Measurements from ENCODE around the gene ALDH4A1. TPM values are rescaled to one million over a fixed set of nuclear protein-coding genes. Genes with fewer than 3 reads are reported as not detected.

The ALDH4A1 gene
- total and polyA plus RNA-seq, 9 of the 15 experiments (the other 6 are each of a cell fraction or from before 2014, with no cell fraction given), result 0.27 to 31.4 (median 16.6) TPM

DNA sequence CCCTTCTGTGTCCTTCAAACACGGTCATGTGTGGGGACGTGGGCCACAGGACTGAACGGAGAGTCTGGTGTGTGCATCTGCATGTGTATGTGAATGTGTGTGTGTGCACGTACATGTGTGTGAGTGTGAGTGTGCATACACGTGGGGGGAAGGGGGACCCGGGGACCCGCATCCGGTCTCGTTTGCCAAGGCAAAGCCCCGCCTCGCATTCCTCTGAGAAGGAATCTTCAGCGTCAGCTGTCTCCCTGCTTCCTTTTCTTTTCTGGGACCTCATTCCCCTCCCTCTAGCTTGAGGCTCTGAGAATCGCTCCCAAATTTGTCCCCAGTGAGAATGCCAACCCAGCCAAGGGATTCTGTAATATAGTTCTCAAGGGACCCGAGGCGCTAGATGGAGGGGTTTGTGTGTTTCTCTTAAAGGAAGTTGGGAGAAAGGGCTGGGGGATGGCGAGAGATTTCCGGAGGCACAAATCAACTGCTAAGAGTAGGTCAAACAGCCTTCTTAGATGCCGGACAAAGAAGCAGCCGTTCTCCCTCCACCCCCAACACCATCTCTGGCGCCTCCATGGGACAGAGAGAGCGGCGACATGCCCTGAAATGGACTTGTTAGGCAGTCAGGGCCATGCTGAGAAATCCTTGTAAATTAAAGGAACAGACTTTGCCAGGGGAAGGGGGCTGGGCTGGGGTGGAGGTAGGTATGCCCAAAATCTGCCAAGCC is 47.5 kb upstream of the ALDH4A1 start (continued):
- TF ChIP-seq, protein P1, sequence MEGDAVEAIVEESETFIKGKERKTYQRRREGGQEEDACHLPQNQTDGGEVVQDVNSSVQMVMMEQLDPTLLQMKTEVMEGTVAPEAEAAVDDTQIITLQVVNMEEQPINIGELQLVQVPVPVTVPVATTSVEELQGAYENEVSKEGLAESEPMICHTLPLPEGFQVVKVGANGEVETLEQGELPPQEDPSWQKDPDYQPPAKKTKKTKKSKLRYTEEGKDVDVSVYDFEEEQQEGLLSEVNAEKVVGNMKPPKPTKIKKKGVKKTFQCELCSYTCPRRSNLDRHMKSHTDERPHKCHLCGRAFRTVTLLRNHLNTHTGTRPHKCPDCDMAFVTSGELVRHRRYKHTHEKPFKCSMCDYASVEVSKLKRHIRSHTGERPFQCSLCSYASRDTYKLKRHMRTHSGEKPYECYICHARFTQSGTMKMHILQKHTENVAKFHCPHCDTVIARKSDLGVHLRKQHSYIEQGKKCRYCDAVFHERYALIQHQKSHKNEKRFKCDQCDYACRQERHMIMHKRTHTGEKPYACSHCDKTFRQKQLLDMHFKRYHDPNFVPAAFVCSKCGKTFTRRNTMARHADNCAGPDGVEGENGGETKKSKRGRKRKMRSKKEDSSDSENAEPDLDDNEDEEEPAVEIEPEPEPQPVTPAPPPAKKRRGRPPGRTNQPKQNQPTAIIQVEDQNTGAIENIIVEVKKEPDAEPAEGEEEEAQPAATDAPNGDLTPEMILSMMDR (IDR thresholded peaks at IDR 0.05 in 2 of 3, conservative IDR thresholded peaks at IDR 0.05 in 1 of 3; ENCODE audit: insufficient read depth in 2 of 3, low read depth in 1 of 3, low read length in 3 of 3), result peak; percentile 25 to 51 (median 37); a peak in 3 of 6 replicates
- no peak for TF ChIP-seq ILF3 (IDR thresholded peaks at IDR 0.05; ENCODE audit: borderline replicate concordance)
- TF ChIP-seq FOS (IDR thresholded peaks at IDR 0.05; ENCODE audit: extremely low read depth, insufficient read length), result no peak

DNA sequence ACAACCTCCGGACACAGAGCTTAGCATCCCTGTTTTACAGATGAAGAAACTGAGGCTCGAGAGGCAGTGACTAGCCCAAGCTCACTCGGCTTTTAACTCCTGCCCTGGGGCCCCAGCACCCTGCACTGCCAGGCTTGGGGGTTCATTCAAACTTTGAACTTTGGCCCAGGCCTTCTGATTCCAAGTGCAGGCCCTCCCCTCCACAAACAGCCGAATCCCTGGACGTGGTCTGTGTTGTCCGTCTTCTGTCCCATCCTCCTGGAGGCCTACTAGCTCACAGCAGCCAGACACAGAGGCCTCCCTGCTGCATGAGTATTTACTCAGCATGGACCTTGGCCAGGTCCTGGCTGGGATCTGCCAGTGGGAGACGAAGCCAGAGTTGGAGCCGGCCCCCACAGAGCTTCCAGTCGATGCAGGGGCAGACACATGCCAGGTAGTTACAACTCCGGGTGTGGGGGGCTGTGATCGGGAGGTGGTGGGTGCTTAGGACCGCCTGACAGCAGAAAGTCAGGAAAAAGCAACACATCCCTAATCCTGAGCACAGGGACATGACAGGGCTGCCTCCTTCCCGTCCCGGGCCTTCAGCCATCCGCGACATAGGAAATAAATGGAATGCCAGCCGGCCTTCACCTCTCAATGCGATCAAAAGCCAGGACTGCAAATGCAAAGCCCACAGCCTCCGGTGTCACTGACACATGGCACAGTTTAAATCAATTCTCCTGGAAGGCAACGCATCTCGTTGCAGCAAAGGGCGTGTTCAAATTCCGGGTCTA is 46.7 kb upstream of the ALDH4A1 start:
- BruUV-seq (replicated peaks), result no TSS peak
- Histone ChIP-seq H3K4me1 (replicated peaks in 1 of 2; ENCODE audit: control insufficient read depth in 2 of 2, insufficient read depth in 2 of 2, low read length in 2 of 2) (peaks cover 0 to 14% of the 10 kb centered on the region in 2 experiments; a peak in 2 of 5 replicates), H3K4me3 (no peak overlapping the region), H3K4me2 (ENCODE audit: insufficient read depth, low read length) (no peak overlapping the region), H3K79me2 (ENCODE audit: control insufficient read depth, insufficient read depth, low read length) (no peaks in the 10 kb centered on the region), H2AFZ (ENCODE audit: low read depth, low read length) (no peak overlapping the region), H3K9me3 (replicated peaks; ENCODE audit: control insufficient read depth, insufficient read depth, low read depth, low read length) (no peaks in the 10 kb centered on the region), H3K36me3 (ENCODE audit: control insufficient read depth, insufficient read depth, low read length) (no peaks in the 10 kb centered on the region), H4K20me1 (replicated peaks; ENCODE audit: control insufficient read depth, insufficient read depth, low read length) (peaks cover 15% of the 10 kb centered on the region), H3K9me1 (ENCODE audit: control insufficient read depth, insufficient read depth, low read length) (no peaks in the 10 kb centered on the region), H3K27ac (ENCODE audit: extremely low read depth, low read depth, low read length) (no peak overlapping the region), H3K9ac (ENCODE audit: insufficient read depth in 1 of 2, low read depth in 2 of 2, low read length in 2 of 2) (no peak overlapping the region), H3K27me3 (ENCODE audit: control insufficient read depth in 2 of 2, insufficient read depth in 2 of 2, low read length in 2 of 2) (peaks cover 41 to 91% of the 10 kb centered on the region in 2 experiments)
- intact Hi-C loops (cut with micrococcal nuclease), result no loop called here
- 0 out of 3 replicates have a peak, but pooled peaks have one; percentile 11 for ATAC-seq
- POLR2A ChIA-PET, result interaction anchor here (0.8 to 1.2 kb wide), 2 partner anchors 25 to 294 kb away, joined by 3 read pairs; no protein-coding TSS in a partner anchor
- WGBS (ENCODE audit: insufficient coverage, low coverage, missing lambda C conversion rate), result 33% methylated on average over 23 of the region's 23 CpGs
- FAIRE-seq, result no peak
- no peak for TF ChIP-seq GATAD2B (IDR thresholded peaks at IDR 0.05; ENCODE audit: borderline replicate concordance)
- TF ChIP-seq RBM25 (IDR thresholded peaks at IDR 0.05; ENCODE audit: low read depth, low read length, severe bottlenecking), result no peak
- no peak for TF ChIP-seq ZNF354B (CRISPR knock-in tag; IDR thresholded peaks at IDR 0.05)
- TF ChIP-seq, protein P2, sequence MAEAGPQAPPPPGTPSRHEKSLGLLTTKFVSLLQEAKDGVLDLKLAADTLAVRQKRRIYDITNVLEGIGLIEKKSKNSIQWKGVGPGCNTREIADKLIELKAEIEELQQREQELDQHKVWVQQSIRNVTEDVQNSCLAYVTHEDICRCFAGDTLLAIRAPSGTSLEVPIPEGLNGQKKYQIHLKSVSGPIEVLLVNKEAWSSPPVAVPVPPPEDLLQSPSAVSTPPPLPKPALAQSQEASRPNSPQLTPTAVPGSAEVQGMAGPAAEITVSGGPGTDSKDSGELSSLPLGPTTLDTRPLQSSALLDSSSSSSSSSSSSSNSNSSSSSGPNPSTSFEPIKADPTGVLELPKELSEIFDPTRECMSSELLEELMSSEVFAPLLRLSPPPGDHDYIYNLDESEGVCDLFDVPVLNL (CRISPR knock-in tag; IDR thresholded peaks at IDR 0.05; ENCODE audit: low read depth), result no peak
- TF ChIP-seq COPS2 (conservative IDR thresholded peaks at IDR 0.05), result no peak
- CTCF ChIA-PET (ENCODE audit: low intra/inter-chr PET ratio), result no interaction called here
- no peak for DNase-seq (ENCODE audit: extremely low read depth in 1 of 4, low spot score in 3 of 4)
- in situ Hi-C loops (cut with MboI), result no loop called here
